Measurements from ENCODE around the gene DCLK2.

The DCLK2 gene

GRCh38 chr4:150087006-150087405, 8.8 kb downstream of the DCLK2 start:
- Mint-ChIP-seq H3K36me3 (no peaks in the 10 kb centered on the region), H3K9me3 (peaks cover 6% of the 10 kb centered on the region), H3K27ac (no peak overlapping the region), H3K27me3 (peaks cover 3% of the 10 kb centered on the region), H3K4me3 (no peak overlapping the region), H3K4me1 (no peaks in the 10 kb centered on the region)

- H3K27me3 Mint-ChIP-seq, result peaks cover 1% of the 10 kb centered on the region
- H3K9me3 Mint-ChIP-seq, result peaks cover 6% of the 10 kb centered on the region
- no peaks in the 10 kb centered on the region for H3K4me1 Mint-ChIP-seq
- H3K4me3 Mint-ChIP-seq, result no peak overlapping the region
- H3K36me3 Mint-ChIP-seq, result no peaks in the 10 kb centered on the region
- H3K27ac Mint-ChIP-seq, result no peak overlapping the region
Measured at GRCh38 chr4:150089732-150090131, 11.5 kb downstream of the DCLK2 start.

GRCh38 chr4:150090836-150091235, 12.6 kb downstream of the DCLK2 start:
- peaks cover 6% of the 10 kb centered on the region for H3K9me3 Mint-ChIP-seq
- peaks cover 1% of the 10 kb centered on the region for H3K27me3 Mint-ChIP-seq
- no peak overlapping the region for H3K27ac Mint-ChIP-seq
- H3K4me1 Mint-ChIP-seq, result no peaks in the 10 kb centered on the region
- no peak overlapping the region for H3K4me3 Mint-ChIP-seq
- no peaks in the 10 kb centered on the region for H3K36me3 Mint-ChIP-seq

- Mint-ChIP-seq H3K4me1 (no peaks in the 10 kb centered on the region), H3K36me3 (no peaks in the 10 kb centered on the region), H3K9me3 (no peaks in the 10 kb centered on the region), H3K4me3 (no peak overlapping the region), H3K27me3 (no peaks in the 10 kb centered on the region), H3K27ac (no peak overlapping the region)
Measured at GRCh38 chr4:150094676-150095075, 16.4 kb downstream of the DCLK2 start.

GRCh38 chr4:150096625-150097024, 18.4 kb downstream of the DCLK2 start:
- Mint-ChIP-seq H3K36me3 (no peaks in the 10 kb centered on the region), H3K27ac (no peak overlapping the region), H3K4me1 (no peaks in the 10 kb centered on the region), H3K27me3 (no peaks in the 10 kb centered on the region), H3K4me3 (no peak overlapping the region), H3K9me3 (no peaks in the 10 kb centered on the region)

- Mint-ChIP-seq H3K9me3 (no peaks in the 10 kb centered on the region), H3K36me3 (no peaks in the 10 kb centered on the region), H3K4me1 (no peaks in the 10 kb centered on the region)
Measured at GRCh38 chr4:150098214-150098613, 20.0 kb downstream of the DCLK2 start.

DNA sequence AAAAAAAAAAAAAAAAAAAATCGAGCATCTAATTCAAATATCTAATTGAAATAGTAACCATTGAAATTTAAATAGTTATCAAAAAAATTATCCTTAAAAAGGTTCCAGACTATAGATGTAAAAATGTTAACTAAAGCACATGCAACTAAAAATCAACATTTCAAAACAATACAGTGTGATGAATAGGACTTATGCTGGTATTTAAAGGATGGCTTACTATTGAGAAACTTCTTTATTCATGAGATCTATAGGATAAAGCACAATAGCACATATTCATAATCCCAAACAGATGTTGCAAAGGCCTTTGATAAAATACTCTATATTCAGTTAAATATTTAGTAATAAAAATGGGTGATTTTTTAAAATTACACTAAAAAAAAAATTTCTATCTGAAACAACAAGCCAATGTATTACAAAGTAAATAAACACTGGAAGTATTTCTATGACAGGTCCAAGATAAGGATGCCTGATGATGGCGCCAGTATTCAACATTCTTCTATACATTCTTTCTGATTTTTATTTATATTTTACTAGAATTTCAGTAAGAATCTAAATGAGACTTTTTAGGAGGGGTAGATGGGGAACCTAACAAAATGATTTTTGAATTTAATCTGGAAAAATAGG, 26.3 kb downstream of the DCLK2 start:
- Mint-ChIP-seq H3K36me3 (no peaks in the 10 kb centered on the region), H3K27ac (no peak overlapping the region), H3K9me3 (no peaks in the 10 kb centered on the region), H3K27me3 (peaks cover 3% of the 10 kb centered on the region), H3K4me1 (no peaks in the 10 kb centered on the region), H3K4me3 (no peak overlapping the region)

More at GRCh38 chr4:150098214-150098613, 20.0 kb downstream of the DCLK2 start:
- H3K27ac Mint-ChIP-seq, result no peak overlapping the region
- peaks cover 3% of the 10 kb centered on the region for H3K27me3 Mint-ChIP-seq
- H3K4me3 Mint-ChIP-seq, result no peak overlapping the region

GRCh38 chr4:150106886-150107285, 28.6 kb downstream of the DCLK2 start:
- H3K9me3 Mint-ChIP-seq, result peaks cover 8% of the 10 kb centered on the region
- no peaks in the 10 kb centered on the region for H3K36me3 Mint-ChIP-seq
- no peaks in the 10 kb centered on the region for H3K4me1 Mint-ChIP-seq
- peaks cover 3% of the 10 kb centered on the region for H3K27me3 Mint-ChIP-seq
- no peak overlapping the region for H3K4me3 Mint-ChIP-seq
- no peak overlapping the region for H3K27ac Mint-ChIP-seq

GRCh38 chr4:150108691-150109090, 30.4 kb downstream of the DCLK2 start:
- peaks cover 8% of the 10 kb centered on the region for H3K9me3 Mint-ChIP-seq
- no peaks in the 10 kb centered on the region for H3K4me1 Mint-ChIP-seq
- no peak overlapping the region for H3K27ac Mint-ChIP-seq
- H3K27me3 Mint-ChIP-seq, result no peaks in the 10 kb centered on the region
- no peak overlapping the region for H3K4me3 Mint-ChIP-seq
- no peaks in the 10 kb centered on the region for H3K36me3 Mint-ChIP-seq

DNA sequence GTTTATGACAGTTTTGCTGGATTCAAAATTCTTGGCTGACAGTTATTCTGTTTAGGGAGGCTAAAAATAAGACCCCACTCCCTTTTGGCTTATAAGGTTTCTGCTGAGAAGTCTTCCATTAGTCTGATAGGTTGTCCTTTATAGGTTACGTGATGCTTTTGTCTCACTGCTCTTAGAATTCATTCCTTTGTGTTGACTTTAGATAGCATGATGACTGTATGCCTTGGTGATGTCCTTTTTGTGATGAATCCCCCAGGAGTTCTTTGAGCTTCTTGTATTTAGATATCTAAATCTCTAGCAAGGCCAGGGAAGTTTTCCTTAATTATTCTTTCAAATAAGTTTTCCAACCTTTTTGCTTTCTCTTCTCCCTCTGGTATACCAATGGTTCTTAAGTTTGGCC, 36.4 kb downstream of the DCLK2 start:
- H3K36me3 Mint-ChIP-seq, result peaks cover 2% of the 10 kb centered on the region
- H3K4me3 Mint-ChIP-seq, result no peak overlapping the region
- no peak overlapping the region for H3K27ac Mint-ChIP-seq
- peaks cover 11% of the 10 kb centered on the region for H3K27me3 Mint-ChIP-seq
- H3K4me1 Mint-ChIP-seq, result no peaks in the 10 kb centered on the region
- peaks cover 22% of the 10 kb centered on the region for H3K9me3 Mint-ChIP-seq

GRCh38 chr4:150115851-150116250, 37.6 kb downstream of the DCLK2 start:
- no peaks in the 10 kb centered on the region for H3K4me1 Mint-ChIP-seq
- H3K4me3 Mint-ChIP-seq, result no peak overlapping the region
- peaks cover 2% of the 10 kb centered on the region for H3K36me3 Mint-ChIP-seq
- H3K27ac Mint-ChIP-seq, result no peak overlapping the region
- H3K9me3 Mint-ChIP-seq, result peaks cover 20% of the 10 kb centered on the region
- H3K27me3 Mint-ChIP-seq, result peaks cover 11% of the 10 kb centered on the region

- peaks cover 2% of the 10 kb centered on the region for H3K36me3 Mint-ChIP-seq
- no peak overlapping the region for H3K4me3 Mint-ChIP-seq
- H3K4me1 Mint-ChIP-seq, result no peaks in the 10 kb centered on the region
- H3K9me3 Mint-ChIP-seq, result peaks cover 14% of the 10 kb centered on the region
- H3K27me3 Mint-ChIP-seq, result peaks cover 11% of the 10 kb centered on the region
- no peak overlapping the region for H3K27ac Mint-ChIP-seq
Measured at GRCh38 chr4:150116506-150116905, 38.3 kb downstream of the DCLK2 start.

GRCh38 chr4:150117094-150117493, 38.8 kb downstream of the DCLK2 start:
- H3K27ac Mint-ChIP-seq, result no peak overlapping the region
- peaks cover 11% of the 10 kb centered on the region for H3K27me3 Mint-ChIP-seq
- H3K9me3 Mint-ChIP-seq, result peaks cover 14% of the 10 kb centered on the region
- no peak overlapping the region for H3K4me3 Mint-ChIP-seq
- H3K4me1 Mint-ChIP-seq, result no peaks in the 10 kb centered on the region
- H3K36me3 Mint-ChIP-seq, result peaks cover 2% of the 10 kb centered on the region

GRCh38 chr4:150117629-150118028, 39.4 kb downstream of the DCLK2 start:
- Mint-ChIP-seq H3K9me3 (peaks cover 14% of the 10 kb centered on the region), H3K27me3 (peaks cover 11% of the 10 kb centered on the region), H3K4me1 (no peaks in the 10 kb centered on the region), H3K36me3 (peaks cover 2% of the 10 kb centered on the region), H3K4me3 (no peak overlapping the region), H3K27ac (no peak overlapping the region)

- Mint-ChIP-seq H3K27ac (no peak overlapping the region), H3K4me1 (no peaks in the 10 kb centered on the region), H3K4me3 (no peak overlapping the region), H3K9me3 (peaks cover 12% of the 10 kb centered on the region), H3K27me3 (peaks cover 10% of the 10 kb centered on the region), H3K36me3 (peaks cover 2% of the 10 kb centered on the region)
Measured at GRCh38 chr4:150119492-150119891, 41.2 kb downstream of the DCLK2 start.

- no peaks in the 10 kb centered on the region for H3K36me3 Mint-ChIP-seq
- no peaks in the 10 kb centered on the region for H3K4me1 Mint-ChIP-seq
- peaks cover 1% of the 10 kb centered on the region for H3K27me3 Mint-ChIP-seq
- H3K9me3 Mint-ChIP-seq, result no peaks in the 10 kb centered on the region
- H3K4me3 Mint-ChIP-seq, result no peak overlapping the region
- H3K27ac Mint-ChIP-seq, result no peak overlapping the region
Measured at GRCh38 chr4:150123087-150123486, 44.8 kb downstream of the DCLK2 start.

Measured in activated naive CD4-positive, alpha-beta T cell treated with anti-CD3 and anti-CD28 coated beads, Interleukin-2, amount 50 U/mL, for 24 hours (primary cell).